Measurements from ENCODE around the gene PDIA5.

The PDIA5 gene

GRCh38 chr3:123066896-123067688, at the start of gene PDIA5:
PDIA5 (plus strand) TSS chr3:123067025; CDS start chr3:123067165, 140 bp downstream.
- DNase-seq = peak; percentile 88

GRCh38 chr3:123018683-123019082, 48.1 kb upstream of the PDIA5 start:
- no peak for DNase-seq

- DNase-seq = no peak
Measured at GRCh38 chr3:123019161-123019560, 47.7 kb upstream of the PDIA5 start.

GRCh38 chr3:123019591-123019990, 47.2 kb upstream of the PDIA5 start:
- DNase-seq = no peak

- DNase-seq = peak; percentile 37
Measured at GRCh38 chr3:123020709-123021108, 46.1 kb upstream of the PDIA5 start.

GRCh38 chr3:123021388-123021787, 45.4 kb upstream of the PDIA5 start:
- no peak for DNase-seq

GRCh38 chr3:123021996-123022510, 44.8 kb upstream of the PDIA5 start:
- DNase-seq = peak; percentile 42

- no peak for DNase-seq
Measured at GRCh38 chr3:123024056-123024455, 42.8 kb upstream of the PDIA5 start.

GRCh38 chr3:123025642-123026521, 40.9 kb upstream of the PDIA5 start:
- peak; percentile 55 for DNase-seq

- no peak for DNase-seq
Measured at GRCh38 chr3:123026565-123027291, 40.1 kb upstream of the PDIA5 start.

GRCh38 chr3:123027292-123028232, 39.3 kb upstream of the PDIA5 start, which contains the start of gene SEMA5B:
SEMA5B (minus strand) TSS chr3:123027763; CDS start chr3:122961263, 66,500 bp downstream.
- peak; percentile 67 for DNase-seq

- DNase-seq = peak; percentile 89
Measured at GRCh38 chr3:123028233-123028828, 38.5 kb upstream of the PDIA5 start.

GRCh38 chr3:123031051-123031450, 35.8 kb upstream of the PDIA5 start:
- DNase-seq = peak; percentile 17

- DNase-seq = no peak
Measured at GRCh38 chr3:123032057-123032456, 34.8 kb upstream of the PDIA5 start.

- no peak for DNase-seq
Measured at GRCh38 chr3:123034120-123034519, 32.7 kb upstream of the PDIA5 start.

GRCh38 chr3:123034996-123035395, 31.8 kb upstream of the PDIA5 start:
- no peak for DNase-seq

GRCh38 chr3:123036352-123037014, 30.3 kb upstream of the PDIA5 start:
- DNase-seq = no peak

GRCh38 chr3:123037015-123037375, 29.8 kb upstream of the PDIA5 start:
- no peak for DNase-seq

GRCh38 chr3:123038751-123039150, 28.1 kb upstream of the PDIA5 start:
- peak; percentile 74 for DNase-seq

GRCh38 chr3:123039178-123039577, 27.6 kb upstream of the PDIA5 start:
- peak; percentile 74 for DNase-seq

- peak; percentile 58 for DNase-seq
Measured at GRCh38 chr3:123042413-123042812, 24.4 kb upstream of the PDIA5 start.

Measured in DMS79 treated with DMSO at 0.1 percent for 48 hours (cell line).